NB4 (cell line): Measurements from ENCODE around the gene CXADR.

Experiments
- MAX ChIP-seq: IDR thresholded peaks from 2 replicates; pipeline ENCODE4 v1.6.1; 2011; ENCODE audit warnings: low read depth, low read length
- MYC ChIP-seq: IDR thresholded peaks from 2 replicates; pipeline ENCODE4 v1.6.1; 2011; ENCODE audit warnings: low read depth, low read length
- POLR2A ChIP-seq: IDR thresholded peaks from 2 replicates; pipeline ENCODE4 v1.6.1; 2011; ENCODE audit warnings: mild to moderate bottlenecking; ENCODE audit not compliant: insufficient read length; ENCODE audit errors: extremely low read depth
- TF ChIP-seq, protein P1 (sequence below): IDR thresholded peaks from one replicate; pipeline ENCODE4 v1.5.1; 2012; ENCODE audit warnings: low read depth, low read length

GRCh38 chr21:17523007-17523451 lies 10.2 kb downstream of the CXADR start:
- TF ChIP-seq, protein P1, sequence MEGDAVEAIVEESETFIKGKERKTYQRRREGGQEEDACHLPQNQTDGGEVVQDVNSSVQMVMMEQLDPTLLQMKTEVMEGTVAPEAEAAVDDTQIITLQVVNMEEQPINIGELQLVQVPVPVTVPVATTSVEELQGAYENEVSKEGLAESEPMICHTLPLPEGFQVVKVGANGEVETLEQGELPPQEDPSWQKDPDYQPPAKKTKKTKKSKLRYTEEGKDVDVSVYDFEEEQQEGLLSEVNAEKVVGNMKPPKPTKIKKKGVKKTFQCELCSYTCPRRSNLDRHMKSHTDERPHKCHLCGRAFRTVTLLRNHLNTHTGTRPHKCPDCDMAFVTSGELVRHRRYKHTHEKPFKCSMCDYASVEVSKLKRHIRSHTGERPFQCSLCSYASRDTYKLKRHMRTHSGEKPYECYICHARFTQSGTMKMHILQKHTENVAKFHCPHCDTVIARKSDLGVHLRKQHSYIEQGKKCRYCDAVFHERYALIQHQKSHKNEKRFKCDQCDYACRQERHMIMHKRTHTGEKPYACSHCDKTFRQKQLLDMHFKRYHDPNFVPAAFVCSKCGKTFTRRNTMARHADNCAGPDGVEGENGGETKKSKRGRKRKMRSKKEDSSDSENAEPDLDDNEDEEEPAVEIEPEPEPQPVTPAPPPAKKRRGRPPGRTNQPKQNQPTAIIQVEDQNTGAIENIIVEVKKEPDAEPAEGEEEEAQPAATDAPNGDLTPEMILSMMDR = no peak
- TF ChIP-seq POLR2A = no peak
- no peak for TF ChIP-seq MAX
- no peak for TF ChIP-seq MYC
